Central memory CD8-positive, alpha-beta T cell (primary cell): ENCODE measurements around the gene ZNF141.
A peak's percentile ranks its signal among the peaks of the same experiment; 100 is the strongest.
"Not testable (repeated sequence)": the region's sequence is repeated elsewhere in the genome, so short reads cannot be mapped to it uniquely, and the experiment has no call there.

Experiments
- ATAC-seq: fragments of 150-1000 bp; cut with Tn5 transposase; replicated peaks from 2 replicates; pipeline ENCODE4 v1.10.0; 2022; ENCODE audit warnings: mild to moderate bottlenecking, moderate FRiP score, moderate number of reproducible peaks; ENCODE audit not compliant: poor library complexity, severe bottlenecking; ENCODE audit errors: extremely low read depth
- DNase-seq, 2 donors: peaks; one replicate each; pipeline ENCODE4 v3.0.0; 2021; ENCODE audit warnings: low spot score in 2 of 2
- H3K27ac Mint-ChIP-seq: one replicate; pipeline ENCODE4 v1.8.0; 2022; ENCODE audit warnings: low read depth, mild to moderate bottlenecking, moderate library complexity, mixed read lengths
- H3K27me3 Mint-ChIP-seq: one replicate; pipeline ENCODE4 v1.8.0; 2022; ENCODE audit warnings: mixed read lengths
- H3K36me3 Mint-ChIP-seq: one replicate; pipeline ENCODE4 v1.8.0; 2022; ENCODE audit warnings: mild to moderate bottlenecking, moderate library complexity, mixed read lengths; ENCODE audit not compliant: insufficient read depth
- H3K4me1 Mint-ChIP-seq: one replicate; pipeline ENCODE4 v1.8.0; 2022; ENCODE audit warnings: mixed read lengths
- H3K4me3 Mint-ChIP-seq: one replicate; pipeline ENCODE4 v1.8.0; 2022; ENCODE audit warnings: mild to moderate bottlenecking, moderate library complexity, mixed read lengths
- H3K9me3 Mint-ChIP-seq: one replicate; pipeline ENCODE4 v1.8.0; 2022; ENCODE audit warnings: mixed read lengths

Gene ZNF141

DNA sequence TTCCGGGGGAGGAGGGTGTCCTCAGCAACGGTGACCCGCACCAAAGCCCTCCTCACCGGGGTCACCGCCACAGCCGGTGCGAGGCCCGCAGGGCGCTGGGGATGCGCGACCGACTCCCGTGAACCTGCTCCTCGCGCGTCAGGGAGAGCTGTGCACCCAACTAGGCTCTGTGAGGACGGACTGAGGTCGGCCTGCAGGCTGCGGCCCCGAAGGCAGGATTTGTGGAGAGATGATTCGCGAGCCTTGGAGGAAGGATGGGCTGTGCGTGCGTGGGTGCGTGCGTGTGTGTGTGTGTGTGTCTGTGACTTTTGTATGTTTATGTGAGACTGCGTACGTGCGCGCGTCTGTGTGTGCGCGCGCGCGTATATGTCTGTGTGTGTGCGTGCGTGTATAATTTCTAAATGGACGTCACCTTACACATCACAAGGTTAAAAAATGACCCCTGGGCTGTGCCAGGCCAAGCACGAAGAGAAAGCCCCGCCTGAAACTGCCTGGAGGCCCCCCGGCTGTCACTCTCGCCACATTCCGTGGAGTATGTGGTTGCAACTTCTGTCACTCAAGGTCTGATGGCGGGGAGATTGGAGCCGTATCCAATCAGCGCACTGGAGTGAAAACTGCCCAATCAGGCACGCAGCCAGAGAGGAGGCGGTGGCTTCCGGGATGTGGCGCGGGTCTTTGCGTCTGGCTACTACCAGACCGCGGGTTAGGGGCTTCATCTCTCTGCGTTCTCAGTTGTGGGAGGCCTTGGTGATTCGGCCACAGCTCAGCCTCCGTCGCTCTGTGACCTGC lies at the start of gene ZNF141:
ZNF141 (plus strand) TSS at position 672 of the 789 bp plus-strand sequence. CDS start 170 bp downstream, outside the sequence.
- ATAC-seq: peak; percentile 95
- Mint-ChIP-seq H3K4me1 (peaks cover 40% of the 10 kb centered on the region), H3K27ac (peak within 1 kb of the TSS; percentile 98), H3K9me3 (peaks cover 4% of the 10 kb centered on the region), H3K27me3 (no peaks in the 10 kb centered on the region), H3K36me3 (peaks cover 25% of the 10 kb centered on the region), H3K4me3 (peak within 1 kb of the TSS; percentile 100)
- DNase-seq: peak; percentile 78 to 90

DNA sequence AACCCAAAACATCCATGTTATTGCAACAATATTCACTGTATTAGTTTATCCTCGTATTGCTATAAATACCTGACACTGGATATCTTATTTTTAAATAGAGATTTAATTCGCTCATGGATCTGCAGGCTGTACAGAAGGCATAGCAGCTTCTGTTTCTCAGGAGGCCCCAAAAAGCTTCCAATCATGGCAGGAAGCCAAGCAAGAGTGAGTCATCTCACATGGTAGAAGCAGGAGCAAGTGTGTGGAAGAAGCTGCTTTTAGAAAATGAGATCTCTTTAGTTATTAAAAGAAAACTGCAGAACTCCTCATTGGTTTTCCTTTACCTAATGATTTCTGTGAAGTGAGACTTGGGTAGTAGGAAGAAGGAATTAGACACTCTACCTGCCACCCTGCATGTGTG lies 48.7 kb upstream of the ZNF141 start:
- H3K9me3 Mint-ChIP-seq: peaks cover 5% of the 10 kb centered on the region
- ATAC-seq: no peak
- no peaks in the 10 kb centered on the region for H3K36me3 Mint-ChIP-seq
- no peaks in the 10 kb centered on the region for H3K4me1 Mint-ChIP-seq
- no peak for DNase-seq
- no peak overlapping the region for H3K4me3 Mint-ChIP-seq
- no peaks in the 10 kb centered on the region for H3K27me3 Mint-ChIP-seq
- H3K27ac Mint-ChIP-seq: no peak overlapping the region

DNA sequence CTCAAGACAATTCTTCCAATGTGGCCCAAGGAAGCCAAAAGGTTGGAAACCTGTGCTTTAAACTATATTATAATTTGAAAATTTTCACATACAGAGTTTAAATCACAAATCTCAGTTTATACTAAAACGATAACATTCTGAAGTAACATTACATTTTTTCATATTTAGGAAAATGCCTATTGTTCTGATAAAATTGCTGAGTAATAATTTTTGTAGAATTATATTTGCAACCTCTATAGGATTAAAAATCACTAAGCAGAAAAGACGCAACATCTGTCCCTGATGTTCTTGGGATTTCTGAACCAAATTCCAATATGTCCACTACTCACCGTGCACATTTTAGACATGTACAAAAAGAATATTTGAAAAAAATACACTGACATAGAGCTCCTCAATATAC lies 42.9 kb upstream of the ZNF141 start:
- no peak for ATAC-seq
- Mint-ChIP-seq H3K36me3 (peaks cover 2% of the 10 kb centered on the region), H3K4me3 (no peak overlapping the region), H3K4me1 (no peaks in the 10 kb centered on the region), H3K27ac (no peak overlapping the region), H3K27me3 (no peaks in the 10 kb centered on the region), H3K9me3 (no peaks in the 10 kb centered on the region)
- DNase-seq: no peak

DNA sequence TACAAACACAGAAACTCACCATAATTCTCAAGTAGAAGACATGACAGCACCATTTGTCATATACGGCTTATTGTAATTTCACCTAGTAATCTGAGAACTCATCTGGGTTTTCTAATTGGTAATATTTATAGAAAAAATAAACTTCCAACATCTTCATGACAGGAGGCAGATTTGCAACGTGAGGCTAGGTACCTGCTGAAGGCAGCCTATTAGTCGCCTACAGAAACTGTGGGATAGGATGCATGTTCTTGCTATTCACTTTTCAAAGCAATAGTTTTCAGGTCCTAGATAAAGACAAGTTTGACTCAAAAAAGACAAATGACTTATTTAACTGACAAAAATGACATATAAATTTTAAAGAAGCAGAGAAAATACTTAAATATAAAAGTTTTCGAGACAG lies 35.2 kb upstream of the ZNF141 start:
- Mint-ChIP-seq H3K9me3 (peaks cover 13% of the 10 kb centered on the region), H3K27ac (no peak overlapping the region), H3K4me1 (peaks cover 13% of the 10 kb centered on the region), H3K27me3 (peaks cover 27% of the 10 kb centered on the region), H3K36me3 (peaks cover 2% of the 10 kb centered on the region), H3K4me3 (no peak overlapping the region)
- ATAC-seq: no peak
- no peak for DNase-seq

DNA sequence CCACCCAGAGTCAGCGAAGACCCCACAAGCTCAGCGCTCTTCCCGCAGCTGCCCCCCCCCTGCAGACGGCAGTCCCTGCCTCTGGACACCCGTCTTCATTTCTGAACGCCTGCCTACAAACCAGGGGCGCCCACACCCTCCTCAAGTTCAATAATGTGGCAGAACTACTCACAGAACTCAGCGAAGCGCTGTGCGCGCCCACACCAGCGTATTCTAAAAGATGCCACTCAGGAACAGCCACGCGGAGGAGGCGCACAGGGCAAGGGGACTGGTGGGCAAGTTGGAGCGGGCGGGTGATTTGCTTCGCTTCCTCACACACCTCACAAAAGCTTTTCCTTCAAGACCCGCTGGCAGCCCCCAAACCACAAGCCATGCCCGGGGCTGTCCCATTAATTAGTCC lies 33.1 kb upstream of the ZNF141 start:
- H3K36me3 Mint-ChIP-seq, H3K4me3 Mint-ChIP-seq, ATAC-seq, DNase-seq, H3K27ac Mint-ChIP-seq: not testable (repeated sequence)
- peaks cover 27% of the 10 kb centered on the region for H3K27me3 Mint-ChIP-seq
- H3K9me3 Mint-ChIP-seq: peaks cover 13% of the 10 kb centered on the region
- H3K4me1 Mint-ChIP-seq: peaks cover 13% of the 10 kb centered on the region

DNA sequence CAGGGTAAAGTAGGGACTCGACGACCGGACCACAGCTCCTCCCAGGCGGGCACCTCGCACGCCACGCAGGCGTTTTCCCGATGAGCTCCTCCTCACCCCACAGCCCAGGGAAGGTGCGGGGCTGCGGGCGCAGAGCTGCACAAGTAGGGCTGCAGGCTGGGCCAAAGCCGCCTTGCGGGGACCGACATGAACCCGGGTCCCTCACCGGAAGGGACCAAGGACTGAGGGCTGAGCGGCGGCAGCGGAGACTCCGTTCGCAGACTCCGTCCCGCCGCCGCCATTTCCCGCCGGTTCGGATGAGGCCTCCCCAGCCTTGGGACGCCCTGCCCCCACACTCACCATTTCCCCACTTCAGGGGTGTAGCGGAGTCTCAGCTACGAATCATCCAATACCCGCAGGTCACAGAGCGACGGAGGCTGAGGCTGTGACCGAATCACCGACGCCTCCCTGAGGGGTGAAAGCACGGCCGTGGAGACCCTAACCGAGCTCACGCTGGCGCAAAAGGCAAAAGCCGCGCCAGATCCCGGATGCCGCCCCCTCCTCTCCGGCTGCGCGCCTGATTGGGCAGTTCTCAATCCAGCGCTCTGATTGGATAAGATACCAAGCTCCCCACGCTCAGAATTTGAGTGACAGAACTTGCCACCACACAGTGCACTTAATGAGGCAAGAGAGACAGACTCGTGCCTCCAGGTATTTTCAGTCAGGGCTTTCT lies 32.5 kb upstream of the ZNF141 start, which contains the start of gene ZNF732:
ZNF732 (minus strand) TSS at position 506 of the 712 bp plus-strand sequence; CDS start at position 342, 164 bp downstream.
- Mint-ChIP-seq H3K4me1 (peaks cover 13% of the 10 kb centered on the region), H3K27ac (no peak within 1 kb of the TSS), H3K36me3 (peaks cover 2% of the 10 kb centered on the region), H3K4me3 (no peak within 1 kb of the TSS), H3K9me3 (peaks cover 13% of the 10 kb centered on the region), H3K27me3 (peaks cover 27% of the 10 kb centered on the region)
- DNase-seq (no peak), ATAC-seq (no peak)

DNA sequence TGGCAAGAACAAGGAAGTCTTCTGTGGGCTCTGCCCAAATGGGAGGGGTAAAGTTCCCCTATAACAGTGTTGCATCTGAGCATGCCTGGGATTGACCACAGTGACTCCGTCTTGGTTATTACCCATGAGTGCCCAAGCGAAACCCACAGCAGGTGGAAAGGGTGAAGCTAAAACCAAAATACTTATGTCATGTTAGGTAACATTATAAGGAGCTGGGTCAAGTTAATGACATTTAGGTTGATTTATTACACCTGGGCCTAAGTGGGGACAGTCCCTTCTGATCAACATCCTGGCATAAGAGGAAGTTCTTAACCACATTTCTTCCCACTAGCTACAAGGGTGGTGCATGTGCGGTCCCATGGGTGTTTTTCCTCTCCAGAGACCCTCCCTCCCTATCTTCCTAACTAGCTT lies 31.1 kb upstream of the ZNF141 start:
- DNase-seq: no peak
- ATAC-seq: peak; percentile 14
- Mint-ChIP-seq H3K27me3 (peaks cover 24% of the 10 kb centered on the region), H3K27ac (no peak overlapping the region), H3K4me1 (peaks cover 13% of the 10 kb centered on the region), H3K36me3 (peaks cover 2% of the 10 kb centered on the region), H3K9me3 (peaks cover 13% of the 10 kb centered on the region), H3K4me3 (no peak overlapping the region)

DNA sequence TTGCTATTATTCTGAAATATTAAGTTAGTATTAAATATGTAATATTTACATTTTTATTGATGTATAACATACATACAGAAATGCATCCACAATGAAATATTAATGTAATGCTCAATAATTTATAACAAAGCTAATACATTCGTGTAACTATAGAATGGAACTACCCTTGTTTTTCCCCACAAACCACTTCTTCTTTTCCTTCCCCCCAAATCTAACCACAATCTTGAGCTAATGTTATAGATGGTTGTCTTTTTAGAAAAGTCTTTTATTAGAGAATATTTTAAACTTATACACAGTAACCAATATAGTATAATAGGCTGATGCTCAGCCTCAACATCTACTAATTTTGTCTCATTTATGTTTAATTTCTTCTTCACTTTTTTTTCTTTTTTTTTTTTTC lies 27.8 kb upstream of the ZNF141 start:
- no peak overlapping the region for H3K27ac Mint-ChIP-seq

DNA sequence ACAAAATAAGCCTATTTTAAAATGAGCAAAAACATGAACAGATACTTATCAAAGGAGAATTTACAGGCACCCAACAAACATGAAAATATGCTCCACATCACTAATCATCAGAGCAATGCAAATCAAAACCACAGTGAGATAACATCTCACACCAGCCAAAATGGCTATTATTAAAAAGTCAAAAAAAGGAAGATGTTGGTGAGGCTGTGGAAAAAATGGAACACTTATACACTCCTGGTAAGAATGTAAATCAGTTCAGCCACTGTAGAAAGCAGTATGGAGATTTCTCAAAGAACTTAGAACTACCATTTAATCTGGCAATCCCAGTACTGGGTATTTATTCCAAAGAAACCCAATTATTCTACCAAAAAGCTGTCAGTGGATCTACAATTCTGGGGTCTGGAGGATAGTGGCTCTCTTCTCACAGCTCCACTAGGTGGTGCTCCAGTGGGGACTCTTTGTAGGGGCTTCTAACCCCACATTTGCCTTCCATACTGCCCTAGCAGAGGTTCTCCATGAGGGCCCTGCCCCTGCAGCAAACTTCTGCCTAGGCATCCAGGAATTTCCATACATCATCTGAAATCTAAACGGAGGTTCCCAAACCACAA lies 23.2 kb upstream of the ZNF141 start:
- Mint-ChIP-seq H3K4me3 (no peak overlapping the region), H3K27me3 (peaks cover 17% of the 10 kb centered on the region), H3K4me1 (no peaks in the 10 kb centered on the region), H3K36me3 (no peaks in the 10 kb centered on the region), H3K9me3 (peaks cover 18% of the 10 kb centered on the region), H3K27ac (no peak overlapping the region)
- ATAC-seq (no peak), DNase-seq (no peak)

More for the DNA sequence above, 27.8 kb upstream of the ZNF141 start:
- Mint-ChIP-seq H3K27me3 (peaks cover 6% of the 10 kb centered on the region), H3K9me3 (peaks cover 13% of the 10 kb centered on the region), H3K4me3 (no peak overlapping the region), H3K4me1 (peaks cover 13% of the 10 kb centered on the region), H3K36me3 (no peaks in the 10 kb centered on the region)
- no peak for DNase-seq
- no peak for ATAC-seq

DNA sequence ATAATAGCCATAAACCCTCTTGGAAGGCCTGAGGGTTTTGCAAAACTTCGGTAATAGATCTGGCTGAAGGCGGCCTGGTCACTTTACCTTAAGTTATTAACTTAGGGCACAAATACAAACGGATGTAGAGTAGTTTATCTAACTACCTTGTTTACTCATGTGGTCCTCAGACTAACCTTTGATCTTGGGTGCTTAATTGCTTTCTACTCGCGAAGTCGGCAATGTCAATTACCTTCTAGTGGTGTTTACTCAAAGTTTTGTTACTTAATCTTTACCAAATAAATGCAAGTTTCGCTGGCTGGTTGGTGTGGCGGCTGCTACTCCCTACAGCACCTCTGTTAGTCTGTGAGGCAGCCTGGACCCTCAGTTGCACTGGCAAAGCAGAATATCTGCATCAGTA lies 8.9 kb upstream of the ZNF141 start:
- ATAC-seq (no peak), DNase-seq (no peak)
- peaks cover 5% of the 10 kb centered on the region for H3K9me3 Mint-ChIP-seq
- no peaks in the 10 kb centered on the region for H3K36me3 Mint-ChIP-seq
- H3K4me3 Mint-ChIP-seq: no peak overlapping the region
- H3K4me1 Mint-ChIP-seq: no peaks in the 10 kb centered on the region
- H3K27ac Mint-ChIP-seq: no peak overlapping the region
- H3K27me3 Mint-ChIP-seq: no peaks in the 10 kb centered on the region

DNA sequence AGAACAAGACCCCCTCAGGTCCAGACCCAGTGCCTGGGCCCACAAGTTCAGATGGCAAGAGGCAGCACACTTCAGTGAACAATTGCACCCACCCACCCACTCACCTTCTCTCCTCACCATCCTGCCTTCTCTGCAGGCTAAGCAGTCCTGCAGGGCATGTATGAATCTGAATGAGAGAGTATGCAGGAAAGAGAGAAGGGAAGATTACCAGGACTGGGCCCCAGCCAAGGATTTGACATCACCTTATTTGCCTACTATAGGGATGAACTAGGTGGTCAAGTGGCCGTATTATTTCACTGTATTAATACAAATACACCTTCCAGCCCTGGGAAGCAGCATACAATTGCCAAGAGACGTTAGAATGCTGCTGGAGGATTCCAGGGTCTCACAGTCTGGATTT lies 2.1 kb upstream of the ZNF141 start:
- DNase-seq: no peak
- Mint-ChIP-seq H3K27ac (no peak overlapping the region), H3K9me3 (peaks cover 3% of the 10 kb centered on the region), H3K27me3 (no peaks in the 10 kb centered on the region), H3K4me1 (peaks cover 36% of the 10 kb centered on the region), H3K4me3 (peak overlapping the region; percentile 59), H3K36me3 (peaks cover 21% of the 10 kb centered on the region)
- no peak for ATAC-seq

DNA sequence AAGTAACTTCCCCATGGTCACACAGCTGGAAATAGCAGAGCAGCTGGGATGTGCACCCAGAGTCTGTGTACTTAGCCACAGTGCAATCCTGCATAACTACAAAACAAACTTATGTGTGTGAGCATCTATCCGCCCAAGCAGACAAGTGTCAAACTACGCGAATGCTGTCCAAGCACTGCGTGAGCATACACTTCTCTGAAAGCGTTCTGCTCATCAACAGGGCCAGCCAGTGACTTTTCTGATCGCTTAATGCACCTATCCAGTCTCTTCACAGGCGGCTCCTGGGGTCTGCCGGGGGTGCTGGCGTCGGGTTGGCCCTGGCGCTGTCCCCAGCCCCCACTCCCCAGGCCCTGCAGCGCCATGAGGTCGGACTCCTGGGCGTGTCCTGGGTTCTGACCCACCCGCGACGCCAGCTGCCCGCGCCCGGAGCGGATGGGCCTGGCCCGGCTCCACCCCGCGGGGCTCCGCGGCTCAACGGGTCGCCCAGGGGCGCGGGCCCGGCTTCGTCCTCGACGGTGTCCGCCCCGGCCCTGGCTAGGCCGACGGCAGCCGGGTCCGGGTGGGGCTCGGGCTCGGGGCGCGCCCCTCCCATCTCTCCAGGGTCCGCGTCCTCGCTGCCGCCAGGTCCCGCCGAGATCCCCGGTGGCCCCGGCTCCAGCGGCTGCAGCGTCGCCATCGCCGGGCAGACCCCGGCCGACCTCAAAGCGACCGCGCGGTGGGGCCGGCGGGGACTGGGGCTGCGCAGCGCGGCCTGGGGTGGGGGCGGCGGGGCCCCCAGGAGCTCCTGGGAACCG lies 1.3 kb upstream of the ZNF141 start:
- DNase-seq (no peak), ATAC-seq (no peak)
- Mint-ChIP-seq H3K36me3 (peaks cover 21% of the 10 kb centered on the region), H3K9me3 (peaks cover 4% of the 10 kb centered on the region), H3K4me1 (peaks cover 40% of the 10 kb centered on the region), H3K27ac (no peak overlapping the region), H3K4me3 (peak overlapping the region; percentile 100), H3K27me3 (no peaks in the 10 kb centered on the region)
